CD8-positive, alpha-beta memory T cell (primary cell): ENCODE results near the gene GRK7. TPM values are rescaled to one million over a fixed set of nuclear protein-coding genes. Genes with fewer than 3 reads are reported as not detected.

ENCODE experiments used
- CTCF ChIA-PET: fragments of 350-600 bp; sonication (Branson Sonifier 250); formaldehyde crosslinking; loops from one replicate; lab custom pipeline; 2021; ENCODE audit warnings: antibody characterized with exemption; lab: Charles Lee
- POLR2A ChIA-PET: fragments of 350-600 bp; sonication (Branson Sonifier 250); formaldehyde crosslinking; loops from one replicate; lab custom pipeline; 2021; ENCODE audit warnings: antibody characterized with exemption; lab: Charles Lee
- DNase-seq, 5 donors: peaks; one replicate each; pipeline versions ENCODE4 v3.0.0 to v3.0.0-alpha.2; 2020 to 2022; ENCODE audit warnings: mixed read lengths in 1 of 5
- H3K27ac ChIP-seq: one replicate; pipeline ENCODE4 v1.7.0; 2013; ENCODE audit warnings: low read depth, mild to moderate bottlenecking, low read length, moderate library complexity
- H3K27me3 ChIP-seq: 2 replicates; pipeline ENCODE4 v1.7.0; 2013; ENCODE audit warnings: low read length, mild to moderate bottlenecking; ENCODE audit not compliant: insufficient read depth, poor library complexity, severe bottlenecking
- H3K36me3 ChIP-seq: 2 replicates; pipeline ENCODE4 v1.7.0; 2013; ENCODE audit warnings: mild to moderate bottlenecking, low read length, moderate library complexity; ENCODE audit not compliant: insufficient read depth
- H3K4me1 ChIP-seq: 2 replicates; pipeline ENCODE4 v1.7.0; 2013; ENCODE audit warnings: mild to moderate bottlenecking, low read length, moderate library complexity; ENCODE audit not compliant: insufficient read depth
- H3K4me3 ChIP-seq: 2 replicates; pipeline ENCODE4 v1.7.0; 2013; ENCODE audit warnings: mild to moderate bottlenecking, low read length
- H3K9me3 ChIP-seq: 2 replicates; pipeline ENCODE4 v1.7.0; 2013; ENCODE audit warnings: mild to moderate bottlenecking, low read length
- H3K27ac Mint-ChIP-seq, 8 donors: one replicate each; pipeline ENCODE4 v1.8.0; 2020 to 2021; ENCODE audit warnings: mixed read lengths in 8 of 8, mild to moderate bottlenecking in 6 of 8, inconsistent platforms in 3 of 8, moderate library complexity in 3 of 8
- H3K27me3 Mint-ChIP-seq, 2 donors: one replicate each; pipeline ENCODE4 v1.8.0; 2020 to 2021; ENCODE audit warnings: mixed read lengths in 2 of 2, mild to moderate bottlenecking in 1 of 2, moderate library complexity in 1 of 2
- H3K36me3 Mint-ChIP-seq, 3 donors: one replicate each; pipeline ENCODE4 v1.8.0; 2020 to 2021; ENCODE audit warnings: mixed read lengths in 3 of 3, inconsistent platforms in 1 of 3, mild to moderate bottlenecking in 1 of 3
- H3K4me1 Mint-ChIP-seq, 3 donors: one replicate each; pipeline ENCODE4 v1.8.0; 2020 to 2021; ENCODE audit warnings: mixed read lengths in 3 of 3, inconsistent platforms in 1 of 3, mild to moderate bottlenecking in 1 of 3
- H3K4me3 Mint-ChIP-seq, 7 donors: one replicate each; pipeline ENCODE4 v1.8.0; 2020 to 2021; ENCODE audit warnings: mixed read lengths in 7 of 7, mild to moderate bottlenecking in 6 of 7, moderate library complexity in 4 of 7, inconsistent platforms in 2 of 7
- H3K9me3 Mint-ChIP-seq, 5 donors: one replicate each; pipeline ENCODE4 v1.8.0; 2020 to 2022; ENCODE audit warnings: mixed read lengths in 5 of 5, mild to moderate bottlenecking in 3 of 5, moderate library complexity in 2 of 5, inconsistent platforms in 1 of 5
- polyA plus RNA-seq: library from polyadenylated mRNA; unstranded; fragments of 300-500 nt; fragmentation: Illumina TruSeq; gene quantifications from one replicate; pipeline ENCODE4 v1.2.3, GENCODE V29; 2021
- total RNA-seq, 2 experiments: library from RNA; stranded (reverse); gene quantifications; one replicate each; pipeline ENCODE4 v1.2.3, GENCODE V29; 2021

Gene GRK7
- total and polyA plus RNA-seq, 3 experiments from 2014 or later, result not detected

DNA sequence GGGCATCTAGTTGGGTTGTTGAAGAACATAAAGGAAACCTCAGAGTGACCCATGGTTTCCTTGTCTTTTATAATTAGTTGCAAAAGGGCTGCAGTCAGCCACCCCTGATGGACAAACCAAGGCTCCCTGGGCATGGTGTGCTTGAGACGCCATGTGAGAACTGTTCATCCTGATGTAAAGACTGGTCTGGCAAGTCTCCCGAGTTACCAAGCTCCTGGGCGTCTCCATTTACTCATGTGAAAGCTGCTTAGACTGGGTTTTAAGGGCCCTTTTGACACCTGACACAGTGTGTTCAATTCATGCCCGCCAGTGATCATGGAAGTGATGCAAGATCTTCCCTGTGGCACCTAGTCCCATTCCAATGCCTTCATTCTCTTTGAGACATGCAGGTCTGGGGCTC lies 49.4 kb downstream of the GRK7 start:
- CTCF ChIA-PET, result no interaction called here
- Histone ChIP-seq H3K9me3 (no peaks in the 10 kb centered on the region), H3K36me3 (no peaks in the 10 kb centered on the region), H3K4me1 (no peaks in the 10 kb centered on the region), H3K27me3 (no peaks in the 10 kb centered on the region), H3K27ac (no peak overlapping the region), H3K4me3 (no peak overlapping the region)
- Mint-ChIP-seq H3K4me3 (no peak overlapping the region), H3K4me1 (no peaks in the 10 kb centered on the region), H3K36me3 (peaks cover 0 to 14% (median 0%) of the 10 kb centered on the region in 3 donors), H3K27me3 (peaks cover 2 to 7% of the 10 kb centered on the region in 2 donors), H3K27ac (peak overlapping the region in 1 of 8 donors; percentile 66), H3K9me3 (peaks cover 3 to 12% (median 5%) of the 10 kb centered on the region in 5 donors)
- POLR2A ChIA-PET, result no interaction called here
- no peak for DNase-seq

Other genes with a start within 250 kb of the GRK7 start
- gene RNF7, start 25.1 kb upstream of the GRK7 start, total RNA-seq, result 10 to 100 TPM; 65.9 to 67.4 TPM
- 139 TPM for gene RNF7, start 25.1 kb upstream of the GRK7 start, polyA plus RNA-seq
- gene ATP1B3, start 113.2 kb downstream of the GRK7 start, total RNA-seq, result 100 to 1,000 TPM; 230 to 234 TPM
- gene ATP1B3, start 113.2 kb downstream of the GRK7 start, polyA plus RNA-seq, result 133 TPM